Keratinocyte (primary cell): Measurements from ENCODE around the gene NIF3L1.

Source experiments
- EZH2 ChIP-seq: IDR thresholded peaks from one replicate; pipeline ENCODE4 v1.6.1; 2012; ENCODE audit warnings: inconsistent platforms, mild to moderate bottlenecking, low read length, moderate library complexity
- TF ChIP-seq, protein P1 (sequence below), 3 experiments: IDR thresholded peaks in 1 of 3; conservative IDR thresholded peaks in 1 of 3; optimal IDR thresholded peaks in 1 of 3; 2 replicates in 2 of 3; 3 replicates in 1 of 3; pipeline versions ENCODE3 to v1.5.1; 2011; ENCODE audit warnings: low read length in 3 of 3, mild to moderate bottlenecking in 3 of 3, moderate library complexity in 2 of 3, control low read depth in 1 of 3, inconsistent platforms in 1 of 3; ENCODE audit not compliant: insufficient read depth in 2 of 3; ENCODE audit errors: extremely low read depth in 1 of 3

DNA sequence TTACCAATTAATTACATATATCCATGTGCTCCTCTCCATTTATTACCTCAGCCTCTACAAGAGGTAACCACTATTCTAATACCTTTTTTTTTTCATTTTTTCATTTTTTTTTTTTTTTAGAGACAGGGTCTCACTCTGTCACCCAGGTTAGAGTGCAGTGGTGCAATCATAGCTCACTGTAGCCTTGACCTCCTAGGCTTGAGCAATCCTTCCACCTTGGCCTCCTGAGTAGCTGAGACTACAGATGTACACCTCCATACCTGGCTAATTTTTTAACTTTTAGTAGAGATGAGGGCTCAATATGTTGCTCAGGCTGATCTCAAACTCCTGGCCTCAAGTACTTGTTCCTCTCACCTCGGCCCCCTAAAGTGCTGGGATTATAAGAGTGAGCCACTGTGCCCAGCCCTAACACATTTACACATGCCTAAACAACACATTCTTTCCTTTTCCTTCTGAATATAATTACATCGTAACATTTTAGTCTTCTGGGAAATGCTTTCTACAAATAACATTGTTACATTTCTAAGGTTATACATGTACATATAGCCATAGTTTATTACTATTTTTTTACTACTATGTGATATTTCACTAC lies 10.8 kb upstream of the NIF3L1 start:
- TF ChIP-seq, protein P1, sequence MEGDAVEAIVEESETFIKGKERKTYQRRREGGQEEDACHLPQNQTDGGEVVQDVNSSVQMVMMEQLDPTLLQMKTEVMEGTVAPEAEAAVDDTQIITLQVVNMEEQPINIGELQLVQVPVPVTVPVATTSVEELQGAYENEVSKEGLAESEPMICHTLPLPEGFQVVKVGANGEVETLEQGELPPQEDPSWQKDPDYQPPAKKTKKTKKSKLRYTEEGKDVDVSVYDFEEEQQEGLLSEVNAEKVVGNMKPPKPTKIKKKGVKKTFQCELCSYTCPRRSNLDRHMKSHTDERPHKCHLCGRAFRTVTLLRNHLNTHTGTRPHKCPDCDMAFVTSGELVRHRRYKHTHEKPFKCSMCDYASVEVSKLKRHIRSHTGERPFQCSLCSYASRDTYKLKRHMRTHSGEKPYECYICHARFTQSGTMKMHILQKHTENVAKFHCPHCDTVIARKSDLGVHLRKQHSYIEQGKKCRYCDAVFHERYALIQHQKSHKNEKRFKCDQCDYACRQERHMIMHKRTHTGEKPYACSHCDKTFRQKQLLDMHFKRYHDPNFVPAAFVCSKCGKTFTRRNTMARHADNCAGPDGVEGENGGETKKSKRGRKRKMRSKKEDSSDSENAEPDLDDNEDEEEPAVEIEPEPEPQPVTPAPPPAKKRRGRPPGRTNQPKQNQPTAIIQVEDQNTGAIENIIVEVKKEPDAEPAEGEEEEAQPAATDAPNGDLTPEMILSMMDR (optimal IDR thresholded peaks at IDR 0.05 in 1 of 3, IDR thresholded peaks at IDR 0.05 in 1 of 3, conservative IDR thresholded peaks at IDR 0.05 in 1 of 3; ENCODE audit: extremely low read depth in 1 of 3, insufficient read depth in 2 of 3, low read length in 3 of 3), result no peak
- no peak for TF ChIP-seq EZH2
